Loucy (cell line): ENCODE data around the gene HACL1.

ENCODE experiments used
- CTCF ChIP-seq: fragments of 200-600 bp; sonication (generic); conservative IDR thresholded peaks from 2 replicates; pipeline ENCODE4 v1.5.1; 2014; ENCODE audit warnings: mild to moderate bottlenecking, antibody characterized with exemption, low read length
- EZH2phosphoT487 ChIP-seq: fragments of 200-600 bp; IDR thresholded peaks from 2 replicates; pipeline ENCODE4 v1.6.1; 2018; ENCODE audit warnings: antibody characterized with exemption, mild to moderate bottlenecking, moderate library complexity, borderline replicate concordance

- TF ChIP-seq CTCF (no peak), EZH2phosphoT487 (no peak)
Measured at GRCh38 chr3:15645740-15646501, 44.6 kb upstream of the HACL1 start.
